ENCODE results near the gene LMBRD2. TPM values are rescaled to one million over a fixed set of nuclear protein-coding genes. Genes with fewer than 3 reads are reported as not detected.

Gene LMBRD2
- total and polyA plus RNA-seq, 2 of the 8 experiments (the other 6 are each of a cell fraction or from before 2014, with no cell fraction given): 1.1 to 4.1 TPM

GRCh38 chr5:36181774-36182173 is 30.1 kb upstream of the LMBRD2 start:
- no peak overlapping the region for H3K18ac ChIP-seq (ENCODE audit: extremely low read depth, low read length)
- no peak overlapping the region for H3K4me3 ChIP-seq (ENCODE audit: extremely low read depth in 1 of 4, insufficient read depth in 2 of 4, low read depth in 3 of 4, low read length in 4 of 4)
- no peaks in the 10 kb centered on the region for H3K79me2 ChIP-seq (ENCODE audit: control insufficient read depth in 1 of 2, insufficient read depth in 2 of 2, low read length in 2 of 2)
- POLR2A ChIA-PET (ENCODE audit: partially characterized antibody): no interaction called here
- no peak overlapping the region for H4K91ac ChIP-seq (replicated peaks; ENCODE audit: insufficient read length, low read length)
- H3K4me2 ChIP-seq (ENCODE audit: insufficient read depth in 1 of 2, low read depth in 2 of 2, low read length in 2 of 2): no peak overlapping the region
- H2BK20ac ChIP-seq (ENCODE audit: low read length): no peak overlapping the region
- no peak overlapping the region for H3K9ac ChIP-seq (replicated peaks in 1 of 4; ENCODE audit: extremely low read depth in 1 of 4, low read depth in 3 of 4, low read length in 3 of 4)
- WGBS, 2 experiments (ENCODE audit: extremely low coverage in 1 of 2, insufficient coverage in 1 of 2, insufficient read length in 1 of 2, insufficient replicate concordance in 2 of 2, low coverage in 1 of 2, low lambda C conversion rate in 2 of 2, missing lambda C conversion rate in 1 of 2): 85% methylated on average over 2 of the region's 2 CpGs; no CpG with 5 or more reads in 1 of the 2 experiments
- H3K9me3 ChIP-seq (ENCODE audit: insufficient read depth in 2 of 2, low read depth in 1 of 2, low read length in 1 of 2): no peaks in the 10 kb centered on the region; a peak in 1 of 4 replicates
- no peak overlapping the region for H2BK15ac ChIP-seq (ENCODE audit: low read length)
- H2AK5ac ChIP-seq (ENCODE audit: low read depth, low read length): no peak overlapping the region
- no peaks in the 10 kb centered on the region for H3K79me1 ChIP-seq (ENCODE audit: low read depth, low read length)
- no peak overlapping the region for H3K4ac ChIP-seq (replicated peaks; ENCODE audit: insufficient read length, low read depth, low read length)
- no peak for FAIRE-seq
- H3K23me2 ChIP-seq (ENCODE audit: low read depth, low read length): no peaks in the 10 kb centered on the region
- H4K5ac ChIP-seq (ENCODE audit: insufficient read length, low read depth, low read length): no peak overlapping the region
- H4K8ac ChIP-seq (ENCODE audit: extremely low read depth, insufficient read depth, low read length): no peak overlapping the region
- H3K14ac ChIP-seq (ENCODE audit: insufficient read length): no peak overlapping the region
- peaks cover 4 to 51% (median 25%) of the 10 kb centered on the region in 4 experiments for H3K36me3 ChIP-seq (ENCODE audit: control insufficient read depth in 2 of 4, insufficient read depth in 4 of 4, low read length in 3 of 4)
- DNase-seq (ENCODE audit: low read depth in 1 of 2, low spot score in 2 of 2): no peak
- no peaks in the 10 kb centered on the region for H4K20me1 ChIP-seq (replicated peaks in 1 of 2; ENCODE audit: control insufficient read depth in 1 of 2, insufficient read depth in 2 of 2, low read length in 2 of 2)
- no peak overlapping the region for H3K56ac ChIP-seq (replicated peaks; ENCODE audit: insufficient read length, low read depth, low read length)
- peaks cover 0 to 3% (median 0%) of the 10 kb centered on the region in 4 experiments; a peak in 1 of 7 replicates for H3K27me3 ChIP-seq (replicated peaks in 1 of 4; ENCODE audit: control insufficient read depth in 3 of 4, extremely low read depth in 1 of 4, insufficient read depth in 3 of 4, low read length in 3 of 4)
- no peak overlapping the region for H2AFZ ChIP-seq (ENCODE audit: low read length)
- H2BK12ac ChIP-seq (ENCODE audit: low read depth, low read length): no peak overlapping the region
- no peak overlapping the region for H2BK5ac ChIP-seq (ENCODE audit: low read depth, low read length)
- CTCF ChIA-PET (ENCODE audit: partially characterized antibody): no interaction called here
- H2BK120ac ChIP-seq (replicated peaks; ENCODE audit: low read depth, low read length): no peak overlapping the region
- no peak overlapping the region for H3K23ac ChIP-seq (ENCODE audit: insufficient read length)
- no peak overlapping the region for H3K27ac ChIP-seq (ENCODE audit: low read depth, low read length)
- H3K4me1 ChIP-seq (replicated peaks in 1 of 4; ENCODE audit: control insufficient read depth in 3 of 4, insufficient read depth in 4 of 4, low read length in 3 of 4): no peaks in the 10 kb centered on the region
- TF ChIP-seq SIRT6 (IDR thresholded peaks at IDR 0.05; ENCODE audit: low read length) (no peak), BACH1 (IDR thresholded peaks at IDR 0.05; ENCODE audit: low read length) (no peak), RBBP5 (IDR thresholded peaks at IDR 0.05; ENCODE audit: borderline replicate concordance, low read depth, low read length) (no peak), EZH2 (IDR thresholded peaks at IDR 0.05; ENCODE audit: low read depth, low read length, severe bottlenecking) (no peak), TBP (IDR thresholded peaks at IDR 0.05; ENCODE audit: low read depth, low read length) (no peak), TAF7 (optimal IDR thresholded peaks at IDR 0.05; ENCODE audit: borderline replicate concordance, low read depth, low read length) (no peak), SUZ12 (IDR thresholded peaks at IDR 0.05; ENCODE audit: low read length) (no peak), E2F6 (IDR thresholded peaks at IDR 0.05) (no peak), CREB1 (IDR thresholded peaks at IDR 0.05) (no peak), SP4 (IDR thresholded peaks at IDR 0.05; ENCODE audit: low read length) (no peak), NANOG (IDR thresholded peaks at IDR 0.05; ENCODE audit: insufficient read depth, low read depth, low read length, poor library complexity, severe bottlenecking) (no peak), GTF2F1 (IDR thresholded peaks at IDR 0.05; ENCODE audit: borderline replicate concordance, low read depth, low read length) (no peak), KDM4A (IDR thresholded peaks at IDR 0.05; ENCODE audit: low read depth, low read length, severe bottlenecking) (no peak), ASH2L (IDR thresholded peaks at IDR 0.05; ENCODE audit: low read length) (no peak), KDM5A (IDR thresholded peaks at IDR 0.05; ENCODE audit: low read length) (no peak)

Data from H1 (cell line).